HEK293T (cell line): Measurements from ENCODE around the gene BTBD19.

ENCODE experiments used
- BHLHE40 ChIP-seq: fragments of 450-650 bp; IDR thresholded peaks from 2 replicates; pipeline ENCODE4 v1.6.1; 2016; ENCODE audit warnings: mild to moderate bottlenecking, moderate library complexity, borderline replicate concordance
- ELF4 ChIP-seq: fragments of 450-650 bp; IDR thresholded peaks from 2 replicates; pipeline ENCODE4 v1.6.1; 2017; ENCODE audit warnings: antibody characterized with exemption
- FOXA1 ChIP-seq: fragments of 450-650 bp; IDR thresholded peaks from 2 replicates; pipeline ENCODE4 v1.6.1; 2016; ENCODE audit warnings: mild to moderate bottlenecking
- FOXK2 ChIP-seq: fragments of 450-650 bp; IDR thresholded peaks from 2 replicates; pipeline ENCODE4 v1.6.1; 2016; ENCODE audit warnings: mild to moderate bottlenecking
- FOXM1 ChIP-seq: fragments of 450-650 bp; IDR thresholded peaks from 2 replicates; pipeline ENCODE4 v1.6.1; 2017; ENCODE audit warnings: mild to moderate bottlenecking, borderline replicate concordance
- HDGF ChIP-seq: fragments of 450-650 bp; IDR thresholded peaks from 2 replicates; pipeline ENCODE4 v1.6.1; 2017; ENCODE audit warnings: antibody characterized with exemption, borderline replicate concordance
- L3MBTL2 ChIP-seq: fragments of 450-650 bp; conservative IDR thresholded peaks from 2 replicates; pipeline ENCODE4 v1.6.1; 2016; ENCODE audit warnings: mild to moderate bottlenecking
- NFRKB ChIP-seq: fragments of 450-650 bp; IDR thresholded peaks from 2 replicates; pipeline ENCODE4 v1.6.1; 2016; ENCODE audit warnings: mild to moderate bottlenecking, moderate library complexity
- SP1 ChIP-seq: fragments of 450-650 bp; IDR thresholded peaks from 2 replicates; pipeline ENCODE4 v1.6.1; 2017
- SUZ12 ChIP-seq: fragments of 450-650 bp; IDR thresholded peaks from 2 replicates; pipeline ENCODE4 v1.6.1; 2016; ENCODE audit warnings: mild to moderate bottlenecking
- TARDBP ChIP-seq: fragments of 450-650 bp; IDR thresholded peaks from 2 replicates; pipeline ENCODE4 v1.6.1; 2016
- ZNF384 ChIP-seq: fragments of 450-650 bp; IDR thresholded peaks from 2 replicates; pipeline ENCODE4 v1.6.1; 2016
- TF ChIP-seq, protein P1 (sequence below): fragments of 450-650 bp; IDR thresholded peaks from 2 replicates; pipeline ENCODE4 v1.6.1; 2016

DNA sequence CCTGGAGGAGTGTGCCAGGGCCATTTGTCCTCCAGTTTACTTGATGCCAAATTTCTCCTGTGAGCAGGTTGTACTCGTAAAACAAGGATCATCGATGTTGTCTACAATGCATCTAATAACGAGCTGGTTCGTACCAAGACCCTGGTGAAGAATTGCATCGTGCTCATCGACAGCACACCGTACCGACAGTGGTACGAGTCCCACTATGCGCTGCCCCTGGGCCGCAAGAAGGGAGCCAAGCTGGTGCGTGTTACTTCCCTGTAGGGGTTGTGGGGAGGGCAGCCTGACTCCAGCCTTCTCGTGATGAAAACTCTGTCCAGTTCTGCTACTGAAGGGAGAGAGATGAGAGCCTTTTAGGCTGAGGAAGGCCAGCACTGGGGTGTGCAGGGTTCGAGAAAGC, 30.8 kb upstream of the BTBD19 start:
- TF ChIP-seq FOXM1 (no peak), SP1 (no peak), FOXK2 (no peak), FOXA1 (no peak), L3MBTL2 (no peak), BHLHE40 (no peak), TARDBP (no peak), ELF4 (no peak), ZNF384 (no peak), NFRKB (no peak), HDGF (no peak), SUZ12 (no peak)
- TF ChIP-seq, protein P1, sequence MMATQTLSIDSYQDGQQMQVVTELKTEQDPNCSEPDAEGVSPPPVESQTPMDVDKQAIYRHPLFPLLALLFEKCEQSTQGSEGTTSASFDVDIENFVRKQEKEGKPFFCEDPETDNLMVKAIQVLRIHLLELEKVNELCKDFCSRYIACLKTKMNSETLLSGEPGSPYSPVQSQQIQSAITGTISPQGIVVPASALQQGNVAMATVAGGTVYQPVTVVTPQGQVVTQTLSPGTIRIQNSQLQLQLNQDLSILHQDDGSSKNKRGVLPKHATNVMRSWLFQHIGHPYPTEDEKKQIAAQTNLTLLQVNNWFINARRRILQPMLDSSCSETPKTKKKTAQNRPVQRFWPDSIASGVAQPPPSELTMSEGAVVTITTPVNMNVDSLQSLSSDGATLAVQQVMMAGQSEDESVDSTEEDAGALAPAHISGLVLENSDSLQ, result no peak
